Stimulated activated CD4-positive, alpha-beta T cell treated with anti-CD3 and anti-CD28 coated beads, Interleukin-4, amount 100 ng/mL, for 48 hours (primary cell): ENCODE measurements around the gene KEAP1.
A peak's percentile ranks its signal among the peaks of the same experiment; 100 is the strongest.
"Not testable (repeated sequence)": the region's sequence is repeated elsewhere in the genome, so short reads cannot be mapped to it uniquely, and the experiment has no call there.

Experiments
- DNase-seq, 2 donors: peaks; one replicate each; pipeline ENCODE4 v3.0.0-alpha.2; 2020; ENCODE audit warnings: low read depth in 2 of 2

KEAP1 gene

DNA sequence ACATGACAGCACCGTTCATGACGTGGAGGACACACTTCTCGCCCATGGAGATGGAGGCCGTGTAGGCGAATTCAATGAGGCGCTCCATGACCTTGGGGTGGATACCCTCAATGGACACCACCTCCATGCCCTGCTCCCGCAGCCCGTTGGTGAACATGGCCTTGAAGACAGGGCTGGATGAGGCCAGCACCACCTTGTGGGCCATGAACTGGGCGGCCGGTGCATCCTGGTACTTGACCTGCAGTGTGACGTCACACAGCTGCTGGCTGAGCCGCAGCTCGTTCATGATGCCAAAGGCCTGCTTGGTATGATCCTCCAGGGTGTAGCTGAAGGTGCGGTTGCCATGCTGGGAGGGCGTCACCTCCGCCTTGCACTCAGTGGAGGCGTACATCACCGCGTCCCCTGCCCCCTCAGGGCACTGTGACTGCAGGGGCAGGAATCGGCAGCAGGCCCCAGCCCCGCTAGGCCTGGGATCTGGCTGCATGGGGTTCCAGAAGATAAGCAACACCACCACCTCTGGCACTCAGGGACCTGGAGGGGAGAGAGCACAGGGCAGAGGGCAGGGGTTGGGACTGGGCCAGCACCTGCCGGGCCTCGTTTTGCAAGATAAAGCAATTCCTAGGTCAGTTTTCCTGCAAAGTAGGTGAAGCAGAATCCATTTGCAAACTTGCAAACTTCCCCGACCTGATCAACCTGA, 3.5 kb downstream of the KEAP1 start:
- no peak for DNase-seq

DNA sequence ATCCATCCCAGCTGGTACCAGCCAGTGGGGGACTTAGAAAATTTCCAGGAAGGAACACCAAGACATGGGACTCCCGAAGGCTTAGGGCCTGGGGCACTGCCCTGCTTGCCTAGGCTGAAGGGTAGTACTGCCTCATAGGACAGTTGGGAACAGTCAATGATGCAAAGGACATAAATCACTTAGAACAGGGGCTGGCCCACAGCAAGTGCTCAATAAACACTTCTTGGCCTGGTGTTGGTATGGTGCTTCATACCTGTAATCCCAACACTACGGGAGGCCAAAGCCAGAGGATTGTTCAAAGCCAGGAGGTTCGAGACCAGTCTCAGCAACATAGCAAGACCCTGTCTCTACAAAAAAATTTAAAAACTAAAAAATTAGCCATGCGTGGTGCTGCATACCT, 5.8 kb downstream of the KEAP1 start:
- DNase-seq: no peak

DNA sequence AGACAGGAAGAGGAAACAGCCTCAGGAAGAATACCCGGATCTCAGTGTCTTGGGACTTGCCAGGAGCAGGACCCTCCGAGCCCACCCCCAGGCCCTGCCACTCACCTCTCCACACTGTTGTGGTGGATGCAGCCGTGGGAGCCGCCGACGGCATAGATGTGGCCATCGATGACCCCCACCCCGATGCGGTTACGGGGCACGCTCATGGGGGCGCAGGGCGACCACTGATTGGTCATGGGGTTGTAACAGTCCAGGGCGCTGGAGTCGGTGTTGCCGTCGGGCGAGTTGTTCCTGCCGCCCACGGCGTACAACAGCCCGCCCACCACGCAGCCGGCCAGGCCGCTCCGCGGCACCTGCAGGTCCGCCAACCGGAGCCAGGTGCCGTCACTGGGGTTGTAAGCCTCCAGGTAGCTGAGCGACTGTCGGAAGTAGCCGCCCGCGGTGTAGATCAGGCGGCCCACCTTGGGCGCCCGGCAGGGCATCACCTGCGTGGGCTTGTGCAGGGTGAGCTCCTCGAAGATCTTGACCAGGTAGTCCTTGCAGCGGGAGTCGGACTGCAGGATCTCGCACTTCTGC, 11.6 kb downstream of the KEAP1 start:
- no peak for DNase-seq

DNA sequence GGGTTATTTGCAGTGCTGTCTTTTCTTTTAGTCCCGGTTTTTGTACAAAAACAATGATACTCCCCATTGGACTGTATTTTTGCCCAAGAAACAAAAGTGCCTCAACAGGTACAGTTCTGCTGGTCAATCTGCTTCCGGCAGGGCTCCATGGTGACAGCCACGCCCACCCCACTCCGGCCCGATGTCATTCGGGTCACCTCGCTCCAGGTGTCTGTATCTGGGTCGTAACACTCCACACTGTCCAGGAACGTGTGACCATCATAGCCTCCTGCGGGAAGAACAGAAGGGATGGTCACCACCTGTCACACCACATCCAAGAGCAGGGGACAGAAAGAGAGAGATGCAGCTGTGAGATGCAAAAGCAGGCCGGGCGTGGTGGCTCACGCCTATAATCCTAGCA, 16.6 kb downstream of the KEAP1 start:
- no peak for DNase-seq

DNA sequence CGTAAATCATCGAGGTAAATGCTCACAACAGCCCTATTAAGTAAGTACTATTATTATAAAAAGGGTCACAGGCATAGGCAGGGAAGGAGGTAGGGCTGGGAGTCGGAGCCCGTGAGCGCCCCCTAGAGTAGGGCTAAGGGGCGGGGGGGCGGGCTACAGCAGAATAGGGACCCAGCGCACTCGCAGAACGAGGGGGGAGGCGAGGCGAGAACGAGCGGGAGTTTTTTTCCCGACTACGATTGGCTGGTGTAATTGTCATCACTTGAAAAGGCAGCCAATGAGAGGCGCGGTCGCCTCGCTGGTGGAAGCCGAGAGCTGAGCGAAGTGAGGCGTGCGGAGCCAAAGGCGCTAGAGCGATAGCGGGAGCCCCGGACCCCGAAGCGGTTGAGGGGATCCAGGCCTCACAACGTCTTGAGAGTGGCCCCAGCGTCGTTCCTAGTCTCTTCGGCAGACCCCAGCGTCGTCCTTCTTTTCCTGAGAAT, 24.2 kb downstream of the KEAP1 start:
- DNase-seq: peak; percentile 76 to 83

DNA sequence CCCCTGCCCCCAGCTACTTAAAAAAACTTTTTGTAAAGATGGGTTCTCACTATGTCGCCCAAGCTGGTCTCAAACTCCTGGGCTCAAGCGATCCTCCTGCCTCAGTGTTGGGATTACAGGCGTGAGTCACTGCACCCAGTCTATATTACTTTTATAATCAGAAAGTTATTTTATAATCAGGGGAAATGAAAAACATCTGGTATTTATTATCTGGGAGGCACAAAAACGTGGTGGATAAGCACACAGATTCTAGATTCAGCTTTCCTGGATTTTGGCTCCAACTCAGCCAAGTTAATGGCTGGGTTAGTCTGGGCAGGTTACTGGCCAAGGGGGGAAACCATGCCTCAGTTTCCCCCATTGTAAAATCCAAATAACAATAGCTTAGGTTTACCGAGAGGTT, 24.7 kb downstream of the KEAP1 start:
- no peak for DNase-seq

DNA sequence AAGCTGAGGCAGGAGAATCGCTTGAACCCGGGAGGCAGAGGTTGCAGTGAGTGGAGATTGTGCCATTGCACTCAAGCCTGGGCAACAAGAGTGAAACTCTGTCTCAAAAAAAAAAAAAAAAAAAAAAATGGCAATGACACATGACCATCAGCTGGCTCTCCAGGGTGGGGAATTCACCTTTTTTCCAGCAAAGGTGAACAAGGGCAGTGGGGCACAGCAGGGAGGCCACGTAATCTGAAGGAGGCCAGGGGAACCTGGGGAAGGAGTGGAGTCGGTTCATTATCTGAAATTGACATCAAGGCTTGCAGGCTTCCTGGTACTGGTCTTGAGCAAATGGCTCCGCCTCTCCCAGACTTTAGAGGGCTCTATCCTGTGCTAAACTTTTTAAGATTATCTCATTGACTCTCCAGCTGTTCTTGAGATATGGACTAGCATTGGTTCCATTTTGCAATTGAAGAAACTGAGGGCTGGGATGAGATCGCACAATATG, 28.1 kb downstream of the KEAP1 start:
- DNase-seq: no peak

DNA sequence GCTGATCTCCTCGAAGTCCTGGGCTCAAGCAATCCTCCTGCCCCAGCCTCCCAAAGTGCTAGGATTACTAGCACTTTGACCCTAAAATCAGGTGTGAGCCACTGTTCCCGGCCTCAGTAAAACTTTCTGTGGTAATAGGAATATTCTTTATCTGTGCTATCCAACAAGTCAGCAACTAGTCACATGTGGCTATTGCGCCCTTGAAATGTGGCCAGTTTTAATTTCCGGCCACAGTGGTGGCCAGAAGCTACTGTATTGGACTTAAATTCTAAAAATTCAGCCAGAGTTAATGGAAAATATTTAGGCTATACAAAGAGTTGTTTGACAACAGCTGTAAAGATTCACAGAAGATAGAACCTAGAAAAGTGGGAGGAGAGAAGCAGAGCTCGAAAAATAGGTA, 30.0 kb downstream of the KEAP1 start:
- no peak for DNase-seq

DNA sequence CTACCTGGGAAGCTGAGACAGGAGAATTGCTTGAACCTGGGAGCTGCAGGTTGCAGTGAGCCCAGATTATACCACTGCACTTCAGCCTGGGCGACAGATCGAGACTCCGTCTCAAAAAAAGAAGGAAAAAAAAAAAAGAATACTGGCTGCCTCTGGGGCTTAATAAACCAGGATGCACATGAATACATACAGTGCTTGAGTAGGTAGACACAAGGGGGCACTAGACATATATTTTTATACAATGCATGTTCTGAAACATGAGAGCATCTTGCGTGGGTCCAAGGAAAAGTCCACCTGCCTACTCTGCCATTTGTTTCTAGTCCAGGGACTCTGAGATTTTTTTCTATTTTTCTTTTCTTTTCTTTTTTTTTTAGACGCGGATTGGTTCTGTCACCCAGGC, 31.2 kb downstream of the KEAP1 start:
- DNase-seq: no peak

DNA sequence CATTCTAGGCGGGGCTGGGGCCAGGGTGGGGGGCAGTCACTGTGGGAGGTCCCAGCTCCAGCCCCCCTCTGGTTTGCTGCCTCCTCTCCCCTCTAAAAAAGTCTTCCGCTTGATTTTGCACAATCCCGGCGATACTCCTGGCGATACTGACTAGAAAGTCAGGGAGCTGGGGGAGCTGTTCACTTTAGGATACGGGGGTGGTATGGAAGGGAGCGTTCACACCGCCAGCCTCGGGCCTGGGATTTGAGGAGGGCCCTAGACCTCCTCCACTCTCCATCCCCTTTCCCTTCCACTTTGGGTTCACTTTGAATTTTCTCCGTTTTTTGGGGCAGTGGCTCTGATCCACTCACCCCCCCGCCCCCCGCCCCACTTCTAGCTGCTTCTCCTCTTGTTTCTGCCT, 35.0 kb downstream of the KEAP1 start:
- no peak for DNase-seq

DNA sequence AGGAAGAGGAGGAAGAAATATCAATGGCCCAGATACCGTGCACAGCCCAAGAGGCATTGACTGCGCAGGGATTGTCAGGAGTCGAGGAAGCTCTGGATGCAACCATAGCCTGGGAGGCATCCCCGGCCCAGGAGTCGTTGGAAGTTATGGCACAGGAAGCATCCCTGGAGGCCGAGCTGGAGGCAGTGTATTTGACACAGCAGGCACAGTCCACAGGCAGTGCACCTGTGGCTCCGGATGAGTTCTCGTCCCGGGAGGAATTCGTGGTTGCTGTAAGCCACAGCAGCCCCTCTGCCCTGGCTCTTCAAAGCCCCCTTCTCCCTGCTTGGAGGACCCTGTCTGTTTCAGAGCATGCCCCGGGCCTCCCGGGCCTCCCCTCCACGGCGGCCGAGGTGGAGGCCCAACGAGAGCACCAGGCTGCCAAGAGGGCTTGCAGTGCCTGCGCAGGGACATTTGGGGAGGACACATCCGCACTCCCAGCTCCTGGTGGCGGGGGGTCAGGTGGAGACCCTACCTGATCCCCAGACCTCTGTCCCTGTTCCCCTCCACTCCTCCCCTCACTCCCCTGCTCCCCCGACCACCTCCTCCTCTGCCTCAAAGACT, 36.0 kb downstream of the KEAP1 start:
- no peak for DNase-seq

DNA sequence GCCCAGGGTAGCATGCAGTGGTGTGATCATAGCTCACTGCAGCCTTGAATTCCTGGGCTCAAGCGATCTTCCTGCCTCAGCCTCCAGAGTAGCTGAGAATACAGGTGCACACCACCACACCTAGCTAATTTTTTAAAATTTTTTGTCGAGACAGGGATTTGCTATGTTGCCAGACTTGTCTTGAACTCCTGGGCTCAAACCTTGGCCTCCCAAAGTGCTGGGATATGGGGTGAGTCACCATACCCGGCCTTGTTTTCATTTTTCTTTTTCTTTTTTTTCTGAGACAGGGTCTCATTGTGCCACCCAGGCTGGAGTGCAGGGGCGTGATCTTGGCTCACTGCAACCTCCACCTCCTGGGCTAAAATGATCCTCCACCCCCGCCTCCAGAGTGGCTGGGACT, 38.7 kb downstream of the KEAP1 start:
- DNase-seq: no peak

DNA sequence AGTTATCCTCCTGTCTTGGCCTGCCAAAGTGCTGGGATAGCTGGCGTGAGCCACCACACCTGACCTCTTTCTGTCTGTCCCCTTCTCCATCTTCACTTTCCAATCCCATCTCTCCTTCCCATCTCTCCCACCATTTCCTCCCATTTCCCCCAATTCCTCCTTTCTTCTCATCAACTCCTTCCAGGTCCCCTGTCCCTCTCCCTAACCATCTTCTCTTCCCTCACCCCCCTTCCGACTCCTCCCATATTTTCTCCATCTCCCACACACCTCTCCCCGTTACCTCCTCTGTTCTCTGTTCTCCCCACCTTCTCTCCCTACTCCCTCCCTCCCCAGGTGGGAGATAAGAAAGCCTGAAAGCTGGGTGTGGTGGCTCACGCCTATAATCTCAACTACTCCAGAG, 40.6 kb downstream of the KEAP1 start:
- no peak for DNase-seq

DNA sequence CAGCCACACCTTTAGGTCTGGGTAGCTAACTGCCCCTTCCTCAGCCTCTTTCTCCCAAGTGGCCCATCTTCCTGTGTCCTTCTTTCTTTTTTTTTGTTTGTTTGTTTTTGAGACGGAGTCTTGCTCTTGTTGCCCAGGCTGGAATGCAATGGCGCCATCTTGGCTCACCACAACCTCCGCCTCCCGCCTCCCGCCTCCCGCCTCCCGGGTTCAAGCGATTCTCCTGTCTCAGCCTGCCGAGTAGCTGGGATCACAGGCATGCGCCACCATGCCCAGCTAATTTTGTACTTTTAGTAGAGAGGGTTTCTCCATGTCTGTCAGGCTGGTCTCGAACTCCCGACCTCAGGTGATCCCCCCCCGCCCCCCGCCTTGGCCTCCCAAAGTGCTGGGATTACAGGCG, 41.1 kb downstream of the KEAP1 start:
- DNase-seq: not testable (repeated sequence)

DNA sequence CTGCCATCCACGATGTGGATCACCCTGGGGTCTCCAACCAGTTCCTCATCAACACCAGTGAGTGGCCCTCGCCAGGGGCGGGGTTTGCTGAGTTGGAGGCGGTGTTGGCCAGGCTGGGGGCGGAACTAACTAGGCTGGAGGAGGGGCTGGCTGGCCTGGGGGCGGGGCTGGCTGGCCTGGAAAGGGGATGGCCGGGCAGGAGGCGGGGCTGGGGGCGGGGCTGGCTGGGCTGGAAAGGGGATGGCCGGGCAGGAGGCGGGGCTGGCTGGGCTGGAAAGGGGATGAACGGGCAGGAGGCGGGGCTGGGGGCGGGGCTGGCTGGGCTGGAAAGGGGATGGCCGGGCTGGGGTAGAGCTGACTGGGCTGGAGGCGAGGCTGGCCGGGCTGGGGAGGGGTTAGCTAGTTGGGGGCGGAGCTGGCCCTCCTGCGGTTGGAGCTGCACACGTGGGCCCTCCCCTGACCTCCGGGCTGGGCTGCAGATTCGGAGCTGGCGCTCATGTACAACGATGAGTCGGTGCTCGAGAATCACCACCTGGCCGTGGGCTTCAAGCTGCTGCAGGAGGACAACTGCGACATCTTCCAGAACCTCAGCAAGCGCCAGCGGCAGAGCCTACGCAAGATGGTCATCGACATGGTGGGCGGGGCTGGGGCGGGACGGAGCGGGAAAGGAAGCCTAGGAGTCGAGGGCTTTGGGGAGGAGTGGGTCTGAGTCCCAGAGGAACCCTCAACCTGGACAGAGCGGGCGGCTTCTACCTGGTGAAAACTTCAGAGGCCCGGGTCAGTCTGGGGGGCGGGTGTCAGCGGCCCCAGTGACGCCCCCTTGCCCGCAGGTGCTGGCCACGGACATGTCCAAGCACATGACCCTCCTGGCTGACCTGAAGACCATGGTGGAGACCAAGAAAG, 41.9 kb downstream of the KEAP1 start:
- peak; percentile 85 to 98 for DNase-seq

DNA sequence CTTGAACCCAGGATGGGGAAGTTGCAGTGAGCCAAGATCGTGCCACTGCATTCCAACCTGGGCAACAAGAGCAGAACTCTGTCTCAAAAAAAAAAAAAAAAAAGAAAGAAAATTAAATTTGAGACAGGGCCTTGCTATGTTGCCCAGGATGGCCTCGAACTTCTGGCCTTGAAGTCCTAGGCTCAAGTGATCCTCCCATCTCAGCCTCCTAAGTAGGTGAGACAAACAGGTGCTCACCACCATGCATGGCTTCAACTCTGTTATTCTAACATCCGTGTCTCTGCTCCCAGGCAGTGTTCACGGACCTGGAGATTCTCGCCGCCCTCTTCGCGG, 42.5 kb downstream of the KEAP1 start:
- DNase-seq: no peak

DNA sequence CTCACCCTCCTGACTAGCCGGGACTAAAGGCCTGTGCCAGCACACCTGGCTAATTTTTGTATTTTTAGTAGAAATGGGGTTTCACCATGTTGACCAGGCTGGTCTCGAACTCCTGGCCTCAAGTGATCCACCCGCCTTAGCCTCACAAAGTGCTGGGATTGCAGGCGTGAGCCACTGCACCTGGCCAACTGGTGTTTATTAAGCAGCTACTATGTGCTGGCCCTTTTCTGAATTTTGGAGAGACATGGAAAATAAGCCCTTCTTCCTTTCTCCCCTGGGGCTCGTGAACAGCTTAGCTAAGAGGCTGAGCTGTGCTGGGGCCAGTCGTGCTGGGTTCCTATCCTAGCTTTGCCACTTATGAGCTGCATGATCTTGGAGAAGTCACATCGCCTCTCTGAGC, 44.4 kb downstream of the KEAP1 start:
- DNase-seq: not testable (repeated sequence)

DNA sequence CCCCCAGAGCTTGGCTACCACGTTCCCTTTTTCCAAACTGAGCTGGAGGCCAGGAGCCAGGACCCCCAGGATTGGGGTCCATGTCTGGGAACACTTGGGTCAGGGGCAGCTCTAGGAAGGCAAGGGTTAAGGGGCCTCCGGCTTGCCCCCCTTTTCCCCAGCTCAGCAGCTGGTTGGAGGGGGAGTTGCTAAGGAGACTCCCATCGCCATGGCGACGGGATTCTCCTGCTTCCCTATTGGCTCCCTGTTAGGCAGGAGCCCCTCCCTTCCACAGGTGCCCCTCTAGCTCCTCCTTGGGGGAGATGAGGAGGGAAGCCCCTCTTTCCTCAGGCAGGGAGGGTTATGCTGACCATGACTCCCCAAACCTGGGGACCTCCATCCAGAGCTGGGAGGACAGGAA, 48.9 kb downstream of the KEAP1 start:
- no peak for DNase-seq

DNA sequence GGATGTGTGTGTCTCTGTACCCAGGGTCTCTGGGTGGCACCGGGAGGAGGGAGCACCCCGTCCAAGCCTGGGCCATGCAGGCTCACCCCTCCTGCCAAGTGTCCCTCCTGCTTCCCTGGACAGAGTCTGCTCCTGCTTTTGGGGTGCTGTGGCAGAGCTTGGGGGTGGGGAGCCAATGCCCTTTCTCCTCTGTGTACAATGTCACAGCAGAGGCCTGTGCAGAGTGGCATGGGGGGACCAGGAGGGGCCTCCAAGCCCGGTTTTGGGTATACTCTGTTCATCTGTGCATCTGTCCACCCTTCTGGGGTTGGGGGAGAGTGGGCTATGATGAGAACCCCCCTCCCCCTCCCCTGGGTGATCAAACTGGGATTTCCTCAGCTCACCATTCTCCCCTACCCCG, 49.3 kb downstream of the KEAP1 start:
- no peak for DNase-seq

DNA sequence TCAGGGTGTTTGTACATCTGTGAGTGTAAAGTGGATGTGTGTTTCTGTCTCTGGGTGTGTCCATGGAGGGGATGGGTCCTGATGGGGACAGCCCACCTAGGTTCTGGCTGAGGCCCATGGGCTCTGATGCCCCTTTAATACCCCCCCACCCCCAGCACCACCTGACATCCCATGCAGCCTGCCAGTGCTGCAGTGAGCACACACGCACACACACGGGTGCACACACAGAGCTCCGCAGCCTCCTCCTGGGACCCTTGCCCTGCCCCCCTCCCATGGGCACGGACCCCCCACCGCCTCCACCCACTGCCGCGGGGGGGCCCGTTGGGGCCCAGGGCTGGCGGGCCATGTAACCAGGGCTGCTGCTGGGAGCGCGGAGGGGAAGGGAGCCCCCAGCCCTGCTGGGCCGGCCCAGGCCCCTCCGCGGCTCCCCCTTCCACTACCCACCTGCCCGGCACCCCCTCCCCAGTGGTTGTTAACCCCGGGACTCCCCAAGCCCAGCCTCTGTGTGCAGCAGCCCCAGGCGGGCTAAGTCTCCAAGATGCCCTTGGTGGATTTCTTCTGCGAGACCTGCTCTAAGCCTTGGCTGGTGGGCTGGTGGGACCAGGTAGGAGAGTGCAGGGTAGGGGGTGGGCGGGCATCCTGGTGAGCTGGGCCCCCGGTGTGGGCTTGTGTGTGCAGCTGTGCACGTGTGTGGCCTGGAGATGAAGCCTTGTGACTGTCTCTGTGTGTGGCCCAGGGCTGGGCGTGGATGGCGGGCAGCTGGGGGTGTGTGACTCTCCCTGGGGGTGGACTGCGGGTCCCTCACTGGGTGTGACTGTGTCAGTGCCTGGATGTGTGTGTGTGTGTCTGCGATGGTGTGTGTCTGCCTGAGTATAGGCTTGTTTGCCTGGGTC, 50.2 kb downstream of the KEAP1 start:
- no peak for DNase-seq

DNA sequence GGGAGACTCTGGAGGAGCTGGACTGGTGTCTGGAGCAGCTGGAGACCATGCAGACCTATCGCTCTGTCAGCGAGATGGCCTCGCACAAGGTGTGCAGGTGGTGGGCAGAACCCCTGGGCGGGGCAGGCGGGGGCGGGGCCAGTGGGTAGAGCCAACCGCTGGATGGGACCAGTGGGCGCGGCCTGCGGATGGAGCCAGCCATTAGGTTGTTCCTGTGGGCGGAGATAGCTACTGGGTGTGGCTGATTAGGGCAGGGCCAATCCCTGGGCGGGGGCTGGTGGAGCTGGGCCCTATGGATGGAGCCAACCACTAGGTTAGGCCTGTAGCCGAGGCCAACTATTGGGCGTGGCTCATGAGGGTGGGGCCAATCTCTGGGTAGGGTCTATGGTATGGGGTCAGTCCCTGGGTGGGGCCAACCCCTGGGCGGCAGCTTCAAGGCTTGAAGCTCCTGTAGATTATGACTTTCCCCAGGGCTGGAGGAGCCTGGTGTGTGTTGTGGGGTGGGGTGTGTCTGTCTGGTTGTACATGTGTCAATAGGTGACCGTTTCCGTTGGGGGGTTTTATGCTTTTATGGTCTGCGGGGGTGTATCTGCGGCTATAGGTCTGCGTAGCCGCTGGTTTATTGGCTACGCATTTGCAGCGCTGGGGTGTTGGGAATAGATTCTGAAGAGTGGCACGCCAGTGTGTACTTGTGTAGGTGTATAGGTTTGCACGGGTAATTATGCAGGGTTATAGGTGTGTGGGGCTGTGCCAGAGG, 52.1 kb downstream of the KEAP1 start:
- no peak for DNase-seq
